Measurements from ENCODE around the gene PLEKHB1.

DNA sequence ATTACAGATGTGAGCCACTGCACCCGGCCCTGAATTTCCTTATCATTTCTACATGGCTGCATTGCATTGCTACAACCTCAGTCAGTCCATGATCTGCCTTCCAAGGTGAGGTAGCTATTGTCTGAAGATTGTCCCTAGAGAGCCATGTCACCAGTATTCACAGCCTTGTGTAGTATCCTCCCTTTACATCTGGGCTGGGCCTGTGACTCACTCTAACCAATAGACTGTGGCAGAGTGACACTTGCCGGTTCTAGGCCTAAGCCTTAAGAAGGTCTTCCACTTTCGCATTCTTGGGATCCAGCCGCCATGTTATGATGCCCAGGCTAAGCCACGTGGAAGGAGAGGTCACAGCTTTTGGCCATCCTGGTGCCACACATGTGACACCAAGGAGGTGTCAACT is 10.1 kb upstream of the PLEKHB1 start:
- TF ChIP-seq, protein P1, sequence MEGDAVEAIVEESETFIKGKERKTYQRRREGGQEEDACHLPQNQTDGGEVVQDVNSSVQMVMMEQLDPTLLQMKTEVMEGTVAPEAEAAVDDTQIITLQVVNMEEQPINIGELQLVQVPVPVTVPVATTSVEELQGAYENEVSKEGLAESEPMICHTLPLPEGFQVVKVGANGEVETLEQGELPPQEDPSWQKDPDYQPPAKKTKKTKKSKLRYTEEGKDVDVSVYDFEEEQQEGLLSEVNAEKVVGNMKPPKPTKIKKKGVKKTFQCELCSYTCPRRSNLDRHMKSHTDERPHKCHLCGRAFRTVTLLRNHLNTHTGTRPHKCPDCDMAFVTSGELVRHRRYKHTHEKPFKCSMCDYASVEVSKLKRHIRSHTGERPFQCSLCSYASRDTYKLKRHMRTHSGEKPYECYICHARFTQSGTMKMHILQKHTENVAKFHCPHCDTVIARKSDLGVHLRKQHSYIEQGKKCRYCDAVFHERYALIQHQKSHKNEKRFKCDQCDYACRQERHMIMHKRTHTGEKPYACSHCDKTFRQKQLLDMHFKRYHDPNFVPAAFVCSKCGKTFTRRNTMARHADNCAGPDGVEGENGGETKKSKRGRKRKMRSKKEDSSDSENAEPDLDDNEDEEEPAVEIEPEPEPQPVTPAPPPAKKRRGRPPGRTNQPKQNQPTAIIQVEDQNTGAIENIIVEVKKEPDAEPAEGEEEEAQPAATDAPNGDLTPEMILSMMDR (IDR thresholded peaks at IDR 0.05; ENCODE audit: low read depth, low read length, missing input control) = no peak
- no peak for TF ChIP-seq RXRA (IDR thresholded peaks at IDR 0.05)
- no peak for TF ChIP-seq GABPA (IDR thresholded peaks at IDR 0.05 in 1 of 2, conservative IDR thresholded peaks at IDR 0.05 in 1 of 2)
- TF ChIP-seq YY1 (IDR thresholded peaks at IDR 0.05) = no peak
- no peak for TF ChIP-seq SP1 (IDR thresholded peaks at IDR 0.05)
- TF ChIP-seq, protein P2, sequence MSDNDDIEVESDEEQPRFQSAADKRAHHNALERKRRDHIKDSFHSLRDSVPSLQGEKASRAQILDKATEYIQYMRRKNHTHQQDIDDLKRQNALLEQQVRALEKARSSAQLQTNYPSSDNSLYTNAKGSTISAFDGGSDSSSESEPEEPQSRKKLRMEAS (IDR thresholded peaks at IDR 0.05) = no peak
- TF ChIP-seq, protein P3, sequence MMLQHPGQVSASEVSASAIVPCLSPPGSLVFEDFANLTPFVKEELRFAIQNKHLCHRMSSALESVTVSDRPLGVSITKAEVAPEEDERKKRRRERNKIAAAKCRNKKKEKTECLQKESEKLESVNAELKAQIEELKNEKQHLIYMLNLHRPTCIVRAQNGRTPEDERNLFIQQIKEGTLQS (IDR thresholded peaks at IDR 0.05) = no peak
